ENCODE data around the gene TBC1D5. TPM values are rescaled to one million over a fixed set of nuclear protein-coding genes. Genes with fewer than 3 reads are reported as not detected.

The TBC1D5 gene
- total RNA-seq, 1 donor: 145 TPM

GRCh38 chr3:17217588-17217987 is 524.8 kb downstream of the TBC1D5 start:
- no peak for DNase-seq (ENCODE audit: low read depth)
- no peak for TF ChIP-seq CTCF (IDR thresholded peaks at IDR 0.05; ENCODE audit: insufficient read depth, low read length)
- H3K4me3 ChIP-seq (ENCODE audit: low read depth, low read length): no peak overlapping the region

GRCh38 chr3:17213102-17213501 is 529.3 kb downstream of the TBC1D5 start:
- DNase-seq (ENCODE audit: low read depth): peak; percentile 10
- H3K4me3 ChIP-seq (ENCODE audit: low read depth, low read length): no peak overlapping the region
- no peak for TF ChIP-seq CTCF (IDR thresholded peaks at IDR 0.05; ENCODE audit: insufficient read depth, low read length)

GRCh38 chr3:17207979-17208378 is 534.5 kb downstream of the TBC1D5 start:
- H3K4me3 ChIP-seq (ENCODE audit: low read depth, low read length): no peak overlapping the region
- TF ChIP-seq CTCF (IDR thresholded peaks at IDR 0.05; ENCODE audit: insufficient read depth, low read length): no peak
- no peak for DNase-seq (ENCODE audit: low read depth)

GRCh38 chr3:17207019-17207418 is 535.4 kb downstream of the TBC1D5 start:
- TF ChIP-seq CTCF (IDR thresholded peaks at IDR 0.05; ENCODE audit: insufficient read depth, low read length): no peak
- H3K4me3 ChIP-seq (ENCODE audit: low read depth, low read length): no peak overlapping the region
- DNase-seq (ENCODE audit: low read depth): peak; percentile 49

GRCh38 chr3:17204049-17204650 is 538.3 kb downstream of the TBC1D5 start:
- no peak overlapping the region for H3K4me3 ChIP-seq (ENCODE audit: low read depth, low read length)
- DNase-seq (ENCODE audit: low read depth): no peak

GRCh38 chr3:17201538-17201937 is 540.9 kb downstream of the TBC1D5 start:
- DNase-seq (ENCODE audit: low read depth): no peak
- H3K4me3 ChIP-seq (ENCODE audit: low read depth, low read length): no peak overlapping the region
- TF ChIP-seq CTCF (IDR thresholded peaks at IDR 0.05; ENCODE audit: insufficient read depth, low read length): no peak

More at GRCh38 chr3:17204049-17204650, 538.3 kb downstream of the TBC1D5 start:
- no peak for TF ChIP-seq CTCF (IDR thresholded peaks at IDR 0.05; ENCODE audit: insufficient read depth, low read length)
